GM18870 (cell line): ENCODE data around the gene TUBGCP2.

Source experiments
- ATAC-seq: cut with Tn5 transposase; IDR thresholded peaks from one replicate; pipeline ENCODE4 v1.9.1; 2021; ENCODE audit warnings: moderate library complexity; ENCODE audit not compliant: unreplicated experiment

Gene TUBGCP2

DNA sequence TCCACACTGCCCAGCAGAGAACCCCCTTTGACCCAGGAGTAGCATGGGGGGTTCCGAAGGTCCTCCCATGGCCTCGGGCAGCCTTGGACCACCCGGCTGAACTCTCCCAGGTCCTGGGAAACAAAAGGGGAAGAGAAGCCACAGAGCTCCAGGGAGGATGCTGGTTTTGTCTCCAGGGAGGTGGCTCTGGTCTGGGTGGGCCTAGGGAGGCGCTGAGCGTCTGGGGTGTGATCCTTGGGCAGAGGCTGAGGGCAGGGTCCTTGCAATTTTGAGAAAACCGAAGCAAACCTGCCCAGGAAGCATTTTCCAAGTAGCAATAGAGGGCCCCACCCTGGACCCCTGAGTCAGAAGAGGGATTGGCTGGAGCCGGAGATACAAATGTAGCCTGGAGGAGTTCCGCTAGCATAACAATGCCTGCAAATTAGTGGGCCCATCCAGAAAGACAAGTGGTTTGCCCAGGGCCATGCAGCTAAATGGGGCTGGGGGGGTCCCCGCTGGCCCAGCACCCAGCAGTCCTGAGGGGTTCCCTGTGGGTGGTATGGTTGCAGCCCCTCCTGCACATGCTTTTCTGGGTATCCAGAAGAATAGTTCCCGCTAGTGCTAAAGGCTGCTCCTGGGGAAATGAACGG, 76.6 kb downstream of the TUBGCP2 start:
- no peak for ATAC-seq

DNA sequence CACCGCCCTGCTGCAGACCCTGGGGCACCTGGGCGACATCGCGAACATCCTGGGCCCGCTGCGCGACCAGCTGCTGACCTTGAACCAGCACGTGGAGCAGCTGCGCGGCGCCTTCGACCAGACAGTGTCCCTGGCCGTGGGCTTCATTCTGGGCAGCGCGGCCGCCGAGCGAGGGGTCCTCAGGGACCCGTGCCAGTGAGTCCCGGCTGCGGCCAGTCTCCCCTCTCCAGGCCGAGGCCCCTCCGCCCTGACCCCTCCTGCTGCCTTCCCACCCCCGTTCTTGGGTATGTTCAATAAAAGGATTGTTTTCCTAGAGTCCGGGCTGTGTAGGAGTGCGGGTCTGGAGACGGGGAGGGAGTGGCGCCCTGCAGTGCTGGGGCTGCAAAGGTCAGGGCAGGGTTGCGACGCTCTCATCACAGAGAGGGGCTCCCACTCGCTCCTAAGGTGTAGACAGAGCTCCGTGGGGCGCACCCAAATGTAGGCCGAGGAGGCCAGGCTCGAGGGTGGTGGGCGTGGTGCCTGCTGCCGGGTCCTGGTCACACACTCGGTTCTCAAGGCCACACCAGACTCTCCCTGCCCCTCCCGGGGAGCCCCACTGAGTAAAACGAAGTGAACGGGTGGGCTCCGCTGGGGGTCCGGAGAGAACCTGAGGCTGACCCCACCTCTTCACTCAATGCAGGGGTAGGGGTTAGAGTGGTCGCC, 77.3 kb downstream of the TUBGCP2 start:
- ATAC-seq: no peak

DNA sequence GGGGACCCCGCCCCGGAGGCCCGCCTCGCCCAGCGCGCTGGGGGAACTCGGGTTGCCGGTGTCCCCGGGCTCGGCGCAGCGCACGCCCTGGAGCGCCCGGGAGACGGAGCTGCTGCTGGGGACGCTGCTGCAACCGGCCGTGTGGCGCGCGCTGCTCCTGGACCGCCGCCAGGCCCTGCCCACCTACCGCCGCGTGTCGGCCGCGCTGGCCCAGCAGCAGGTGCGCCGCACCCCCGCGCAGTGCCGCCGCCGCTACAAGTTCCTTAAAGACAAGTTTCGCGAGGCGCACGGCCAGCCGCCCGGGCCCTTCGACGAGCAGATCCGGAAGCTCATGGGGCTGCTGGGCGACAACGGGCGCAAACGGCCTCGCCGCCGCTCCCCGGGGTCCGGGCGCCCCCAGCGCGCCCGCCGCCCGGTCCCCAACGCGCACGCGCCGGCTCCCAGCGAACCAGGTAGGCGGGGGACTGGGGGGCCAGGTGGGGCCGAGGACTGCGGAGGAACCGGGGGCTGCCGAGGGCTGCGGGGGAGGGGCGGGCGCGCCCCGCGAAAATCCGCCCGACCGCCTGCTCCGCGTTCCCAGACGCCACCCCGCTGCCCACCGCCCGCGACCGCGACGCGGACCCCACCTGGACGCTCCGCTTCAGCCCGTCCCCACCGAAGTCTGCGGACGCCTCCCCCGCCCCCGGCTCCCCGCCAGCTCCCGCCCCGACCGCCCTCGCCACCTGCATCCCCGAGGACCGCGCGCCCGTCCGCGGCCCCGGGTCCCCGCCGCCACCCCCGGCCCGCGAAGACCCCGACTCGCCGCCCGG, 78.1 kb downstream of the TUBGCP2 start:
- ATAC-seq: no peak

DNA sequence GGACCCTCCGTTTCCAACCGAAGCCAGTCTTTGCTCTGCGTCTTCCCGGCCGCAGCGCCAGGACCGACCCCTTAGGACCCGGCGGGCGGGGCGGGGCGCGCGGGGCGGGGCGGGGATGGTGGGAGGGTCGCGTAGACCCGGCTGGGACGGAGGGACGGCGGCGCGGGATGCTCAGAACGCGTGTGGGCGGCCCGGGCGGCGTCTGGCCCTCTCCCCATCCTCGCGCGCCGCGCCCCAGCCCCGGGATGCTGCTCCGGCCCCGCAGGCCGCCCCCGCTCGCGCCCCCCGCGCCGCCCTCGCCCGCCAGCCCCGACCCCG, 78.7 kb downstream of the TUBGCP2 start, which contains the start of gene UTF1:
TSS of gene UTF1 (plus strand) at position 174 of the 318 bp plus-strand sequence. CDS start at position 246, 72 bp downstream.
- no peak for ATAC-seq

DNA sequence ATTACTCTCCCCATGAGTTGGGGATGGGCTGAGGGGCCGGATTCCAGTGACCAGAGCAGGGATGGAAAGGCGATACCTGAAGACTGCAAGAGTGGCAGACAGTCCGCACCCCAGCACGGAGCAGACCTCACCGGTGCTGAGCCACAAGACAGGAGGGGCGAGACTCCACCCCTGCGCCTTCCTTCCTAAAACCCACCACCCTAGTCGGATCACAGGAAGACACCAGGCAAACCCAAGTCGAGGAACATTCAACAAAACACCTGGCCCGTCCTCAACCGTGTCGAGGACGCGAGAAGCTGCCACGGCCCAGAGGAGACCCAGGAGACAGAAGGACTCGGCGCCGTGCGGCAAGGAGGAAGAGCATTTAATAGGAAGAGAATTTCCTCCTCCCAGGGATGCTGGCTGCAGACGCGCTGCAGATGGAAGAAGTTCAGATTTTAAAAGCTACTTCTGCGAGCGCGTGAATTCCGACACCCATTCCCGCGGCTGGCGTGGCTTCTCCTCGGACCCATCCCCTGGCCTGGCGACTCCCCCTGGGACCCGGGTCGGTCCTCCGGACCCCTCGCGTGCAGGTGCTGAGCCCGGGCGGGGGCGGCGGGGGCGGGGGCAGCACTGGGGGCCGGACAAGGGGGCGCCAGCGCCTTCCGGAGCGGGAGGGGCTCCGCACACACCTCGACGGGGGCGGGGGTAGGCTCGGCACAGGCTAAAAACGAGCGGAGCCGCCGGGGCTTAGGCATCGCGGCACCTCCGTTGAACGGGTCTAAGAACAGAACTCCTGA, 79.2 kb downstream of the TUBGCP2 start:
- no peak for ATAC-seq
